K562 (cell line): Measurements from ENCODE around the gene PLCB3. TPM values are rescaled to one million over a fixed set of nuclear protein-coding genes. Genes with fewer than 3 reads are reported as not detected.
A peak's percentile ranks its signal among the peaks of the same experiment; 100 is the strongest.

Source experiments
- BHLHE40 ChIP-seq: IDR thresholded peaks from 2 replicates; pipeline ENCODE4 v1.6.1; 2011; ENCODE audit warnings: low read length, improper control_type of control experiment
- BRF1 ChIP-seq: IDR thresholded peaks from 3 replicates; pipeline ENCODE4 v1.6.1; 2011; ENCODE audit warnings: borderline replicate concordance, mild to moderate bottlenecking; ENCODE audit not compliant: insufficient read length; ENCODE audit errors: extremely low read depth
- CAMTA2 ChIP-seq: fragments of 250-450 bp; sonication (Bioruptor Pico); conservative IDR thresholded peaks from 2 replicates; pipeline ENCODE4 v1.5.1; 2022
- CBX2 ChIP-seq: fragments of 200-600 bp; sonication (generic); IDR thresholded peaks from one replicate; pipeline ENCODE4 v1.6.1; 2012; ENCODE audit warnings: mild to moderate bottlenecking, low read length, inconsistent platforms; ENCODE audit not compliant: insufficient read depth, poor library complexity, severe bottlenecking
- CHD4 ChIP-seq: fragments of 200-600 bp; sonication (generic); IDR thresholded peaks from 3 replicates; pipeline ENCODE4 v1.6.1; 2012; ENCODE audit warnings: low read depth, mild to moderate bottlenecking, mixed read lengths, low read length, inconsistent platforms; ENCODE audit not compliant: insufficient read depth, insufficient replicate concordance, poor library complexity, severe bottlenecking
- CXXC5 ChIP-seq: fragments of 250-450 bp; sonication (Bioruptor Pico); IDR thresholded peaks from 2 replicates; pipeline ENCODE4 v1.8.0; 2022; ENCODE audit warnings: inconsistent platforms, mild to moderate bottlenecking, moderate library complexity
- DDX20 ChIP-seq: fragments of 450-650 bp; IDR thresholded peaks from 2 replicates; pipeline ENCODE4 v1.6.1; 2016; ENCODE audit warnings: missing genetic modification characterization, low read depth, mild to moderate bottlenecking, missing compliant biosample characterization, moderate library complexity
- DMBX1 ChIP-seq: fragments of 250-450 bp; sonication (Bioruptor Pico); IDR thresholded peaks from 2 replicates; pipeline ENCODE4 v1.8.0; 2022; ENCODE audit warnings: inconsistent platforms, mild to moderate bottlenecking, moderate library complexity, borderline replicate concordance
- GATA2 ChIP-seq: sonication (generic); formaldehyde crosslinking; IDR thresholded peaks from 2 replicates; pipeline ENCODE4 v1.4.0; 2020; ENCODE audit warnings: mild to moderate bottlenecking, missing genetic modification reagents
- JUN ChIP-seq, 2 experiments: sonication (generic) in 1 of 2; formaldehyde crosslinking in 1 of 2; IDR thresholded peaks; 2 replicates each; pipeline versions ENCODE4 v1.6.1 to v1.8.0; 2012 to 2022; ENCODE audit warnings: borderline replicate concordance in 2 of 2, mild to moderate bottlenecking in 2 of 2, improper control_type of control experiment in 1 of 2, low read depth in 1 of 2, low read length in 1 of 2, missing genetic modification reagents in 1 of 2
- KAT8 ChIP-seq: fragments of 450-650 bp; IDR thresholded peaks from 2 replicates; pipeline ENCODE4 v1.6.1; 2016; ENCODE audit warnings: low read depth, mild to moderate bottlenecking
- MBD1 ChIP-seq: fragments of 250-450 bp; sonication (Bioruptor Pico); IDR thresholded peaks from 2 replicates; pipeline ENCODE4 v1.8.0; 2022; ENCODE audit warnings: inconsistent platforms
- MECOM ChIP-seq: fragments of 250-450 bp; sonication (Bioruptor Pico); IDR thresholded peaks from 2 replicates; pipeline ENCODE4 v1.8.0; 2022; ENCODE audit warnings: inconsistent platforms
- SPI1 ChIP-seq: IDR thresholded peaks from 2 replicates; pipeline ENCODE4 v1.6.1; 2011; ENCODE audit warnings: low read depth, low read length, control low read depth, borderline replicate concordance
- TAF1 ChIP-seq: IDR thresholded peaks from 2 replicates; pipeline ENCODE4 v1.6.1; 2011; ENCODE audit warnings: mild to moderate bottlenecking, low read length, moderate library complexity; ENCODE audit not compliant: insufficient read depth, control insufficient read depth, severe bottlenecking; ENCODE audit errors: extremely low read depth
- TCF3 ChIP-seq: sonication (generic); formaldehyde crosslinking; IDR thresholded peaks from 2 replicates; pipeline ENCODE4 v1.4.0; 2020; ENCODE audit warnings: mild to moderate bottlenecking, missing genetic modification reagents
- ZBTB8A ChIP-seq: fragments of 450-650 bp; IDR thresholded peaks from 2 replicates; pipeline ENCODE4 v1.6.1; 2018; ENCODE audit warnings: mild to moderate bottlenecking, moderate library complexity; ENCODE audit not compliant: partially characterized antibody
- ZFX ChIP-seq: sonication (generic); formaldehyde crosslinking; IDR thresholded peaks from 2 replicates; pipeline ENCODE4 v1.8.0; 2022; ENCODE audit warnings: mild to moderate bottlenecking, missing genetic modification reagents, moderate library complexity
- ZNF280B ChIP-seq: fragments of 250-450 bp; sonication (Bioruptor Pico); IDR thresholded peaks from 2 replicates; pipeline ENCODE4 v1.5.1; 2021; ENCODE audit warnings: mild to moderate bottlenecking
- ZNF512 ChIP-seq: IDR thresholded peaks from 2 replicates; pipeline ENCODE4 v1.6.1; 2016; ENCODE audit warnings: missing genetic modification characterization, missing compliant biosample characterization
- ZNF655 ChIP-seq: fragments of 250-450 bp; sonication (Bioruptor Pico); IDR thresholded peaks from 2 replicates; pipeline ENCODE4 v1.5.0; 2021
- polyA plus RNA-seq, 8 experiments: library from polyadenylated mRNA; depleted of rRNA in 4 of 8; stranded (reverse) in 5 of 8; unstranded in 3 of 8; fragments of >200 nt; fragmentation: Nextera tagmentation in 2 of 8; fragmentation: Illumina TruSeq in 1 of 8; extraction: Ambion mirVana in 2 of 8; extraction: Trizol in 1 of 8; gene quantifications; 2 replicates each; pipeline versions ENCODE4 v1.2.1 to v1.2.3, GENCODE V29; 2011 to 2014; ENCODE audit warnings: inconsistent platforms in 1 of 8, missing spikeins in 1 of 8
- total RNA-seq, 7 experiments: library from RNA; depleted of rRNA in 6 of 7; stranded (reverse); fragments of >200 nt in 6 of 7; fragmentation: Illumina TruSeq in 2 of 7; extraction: Trizol in 2 of 7; gene quantifications; 2 replicates each; pipeline versions ENCODE4 v1.2.1 to v1.2.3, GENCODE V29; 2011 to 2021; ENCODE audit warnings: low replicate concordance in 1 of 7

The PLCB3 gene
- total and polyA plus RNA-seq, 9 of the 15 experiments (the other 6 are each of a cell fraction or from before 2014, with no cell fraction given), result 0.31 to 44.8 (median 14.6) TPM

- TF ChIP-seq JUN (IDR thresholded peaks at IDR 0.05; ENCODE audit: borderline replicate concordance, low read depth, low read length) (0 out of 2 replicates have a peak, but pooled peaks have one; percentile 8), JUN (CRISPR knock-in tag; IDR thresholded peaks at IDR 0.05; ENCODE audit: borderline replicate concordance) (peak; percentile 90; the same call in 1 of the 2 replicates), DDX20 (no peak), SPI1 (peak; percentile 57; the same call in 1 of the 2 replicates), TAF1 (peak; percentile 84), ZNF280B (CRISPR knock-in tag) (no peak), CXXC5 (peak; percentile 98), GATA2 (no peak), DMBX1 (CRISPR knock-in tag) (no peak), ZBTB8A (no peak), MBD1 (no peak), ZFX (CRISPR knock-in tag) (peak; percentile 90), BRF1 (no peak), BHLHE40 (no peak), CAMTA2 (CRISPR knock-in tag) (peak; percentile 86; the same call in 1 of the 2 replicates), TCF3 (CRISPR knock-in tag) (no peak), MECOM (no peak), CHD4 (peak; percentile 7), ZNF512 (tag) (no peak), CBX2 (no peak), ZNF655 (CRISPR knock-in tag) (no peak), KAT8 (no peak)
Measured at GRCh38 chr11:64269540-64270220, 18.4 kb downstream of the PLCB3 start (continued).
